Sigmoid colon (tissue), 7 donors: ENCODE results near the gene ADARB1. TPM values are rescaled to one million over a fixed set of nuclear protein-coding genes. Genes with fewer than 3 reads are reported as not detected.

ENCODE experiments used
- DNase-seq: peaks from one replicate; pipeline ENCODE4 v3.0.0-alpha.2; 2019
- H3K27ac ChIP-seq, 4 donors: fragments of 200-600 bp; sonication (generic); one replicate each; pipeline ENCODE4 v1.5.1; 2016 to 2019; ENCODE audit warnings: mild to moderate bottlenecking in 1 of 4
- H3K27me3 ChIP-seq, 3 donors: fragments of 200-600 bp; sonication (generic); one replicate each; pipeline ENCODE4 v1.5.1; 2019; ENCODE audit warnings: mild to moderate bottlenecking in 1 of 3
- H3K36me3 ChIP-seq, 4 donors: fragments of 200-600 bp; sonication (generic); one replicate each; pipeline ENCODE4 v1.5.1; 2016 to 2019
- H3K4me1 ChIP-seq, 4 donors: fragments of 200-600 bp; sonication (generic); one replicate each; pipeline ENCODE4 v1.5.1; 2017 to 2019
- H3K4me3 ChIP-seq, 4 donors: fragments of 200-600 bp; sonication (generic); one replicate each; pipeline ENCODE4 v1.5.1; 2017 to 2019; ENCODE audit warnings: mild to moderate bottlenecking in 2 of 4, moderate library complexity in 1 of 4
- H3K9me3 ChIP-seq, 4 donors: fragments of 200-600 bp in 3 of 4; sonication (generic) in 3 of 4; one replicate each; pipeline versions ENCODE4 v1.5.1 to v1.6.1; 2013 to 2019
- CTCF ChIP-seq, 4 experiments: fragments of 450-650 bp in 3 of 4; fragments of 200-600 bp in 1 of 4; IDR thresholded peaks; one replicate each; pipeline ENCODE4 v1.5.1; 2016 to 2019; ENCODE audit warnings: antibody characterized with exemption in 4 of 4, mild to moderate bottlenecking in 3 of 4, moderate library complexity in 2 of 4
- EP300 ChIP-seq, 4 donors: sonication (generic); formaldehyde crosslinking; IDR thresholded peaks; one replicate each; pipeline ENCODE4 v1.6.1; 2017; ENCODE audit warnings: antibody characterized with exemption in 4 of 4
- POLR2A ChIP-seq, 2 donors: fragments of 450-650 bp; IDR thresholded peaks; one replicate each; pipeline ENCODE4 v1.6.1; 2016; ENCODE audit warnings: antibody characterized with exemption in 2 of 2, mild to moderate bottlenecking in 2 of 2, moderate library complexity in 2 of 2
- POLR2AphosphoS5 ChIP-seq, 4 donors: sonication (generic); formaldehyde crosslinking; IDR thresholded peaks; one replicate each; pipeline ENCODE4 v1.6.1; 2017; ENCODE audit warnings: antibody characterized with exemption in 4 of 4
- WGBS, 2 donors: extraction: QIAGEN DNeasy Blood & Tissue Kit; methylation state at CpG; one replicate each; pipeline ENCODE4 v1.1.7; 2013; 5-methylcytosine and 5-hydroxymethylcytosine counted together
- intact Hi-C: fragments of 100-400 bp; cut with DNase I; formaldehyde crosslinking; loops from one replicate; pipeline ENCODE4 v1.15.1; 2023
- polyA plus RNA-seq, 3 donors: library from polyadenylated mRNA; stranded (reverse); fragments of 200-250 nt; gene quantifications; one replicate each; pipeline ENCODE4 v1.2.3, GENCODE V29; 2013
- total RNA-seq, 4 donors: library from RNA; depleted of rRNA; stranded (reverse); fragments of >200 nt; gene quantifications; one replicate each; pipeline ENCODE4 v1.1.0, GENCODE V29; 2016
- donor health status: healthy with polysubstance abuse.
- donor health status: Bipolar disorder and iron deficiency.
- donor health status: healthy.

ADARB1 gene
- total and polyA plus RNA-seq, 7 donors: 0.92 to 102 (median 41.3) TPM

- no peak overlapping the region for H3K27ac ChIP-seq
- no peaks in the 10 kb centered on the region for H3K9me3 ChIP-seq
- DNase-seq: no peak
- H3K4me3 ChIP-seq: no peak overlapping the region
- WGBS, 2 donors: 91 to 93% methylated on average over 8 of the region's 8 CpGs
- intact Hi-C loops: no loop called here
- H3K4me1 ChIP-seq: peaks cover 0 to 45% (median 31%) of the 10 kb centered on the region in 4 donors
- no peaks in the 10 kb centered on the region for H3K27me3 ChIP-seq
- no peak for TF ChIP-seq CTCF (IDR thresholded peaks at IDR 0.05)
- no peak for TF ChIP-seq POLR2AphosphoS5 (IDR thresholded peaks at IDR 0.05)
- no peak for TF ChIP-seq POLR2A (IDR thresholded peaks at IDR 0.05)
- TF ChIP-seq EP300 (IDR thresholded peaks at IDR 0.05): no peak
- H3K36me3 ChIP-seq: peaks cover 0 to 16% (median 0%) of the 10 kb centered on the region in 4 donors
These were observed 83.6 kb downstream of the ADARB1 start for GRCh38 chr21:45157932-45158331.

DNA sequence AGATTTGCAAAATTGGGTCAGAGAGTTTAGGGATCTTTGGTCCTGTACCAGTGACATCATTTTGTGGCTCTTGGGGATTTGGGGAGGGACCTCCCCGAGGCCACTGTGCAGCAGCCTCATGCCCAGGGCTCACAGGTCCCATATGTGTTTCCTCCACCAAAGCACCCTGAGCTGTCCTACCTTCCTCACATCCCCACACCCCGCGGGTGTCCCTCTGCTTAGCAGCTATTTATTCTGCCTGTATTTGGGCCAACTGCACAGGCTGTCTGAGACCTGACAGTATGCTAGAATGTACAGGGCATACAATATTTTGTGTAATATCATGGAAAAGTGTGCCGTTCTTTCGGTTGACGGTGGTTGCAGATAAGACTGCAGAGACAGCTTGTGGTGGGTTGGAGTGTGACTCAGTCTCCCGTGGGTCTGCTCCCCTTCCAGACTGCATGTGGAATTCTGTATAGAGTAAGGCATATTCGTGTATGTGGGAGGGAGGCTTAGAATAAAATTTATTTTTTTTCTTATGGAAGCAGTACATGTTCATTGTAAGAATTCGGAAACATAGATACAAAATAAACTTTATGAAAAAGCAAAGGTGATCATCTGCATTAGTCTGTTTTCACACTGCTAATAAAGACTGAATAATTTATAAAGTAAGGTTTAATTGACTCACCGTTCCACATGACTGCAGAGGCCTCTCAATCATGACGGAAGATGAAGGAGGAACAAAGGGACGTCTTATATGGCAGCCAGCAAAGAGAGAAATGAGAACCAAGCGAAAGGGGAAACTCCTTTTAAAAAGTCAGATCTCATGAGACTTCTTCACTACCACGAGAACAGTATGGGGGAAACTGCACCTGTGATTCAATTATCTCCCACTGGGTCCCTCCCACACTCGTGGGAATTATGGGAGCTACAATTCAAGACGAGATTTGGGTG is 84.4 kb downstream of the ADARB1 start:
- WGBS, 2 donors: 77 to 82% methylated on average over 16 of the region's 16 CpGs
- Histone ChIP-seq H3K27me3 (no peaks in the 10 kb centered on the region), H3K36me3 (peaks cover 0 to 16% (median 0%) of the 10 kb centered on the region in 4 donors), H3K4me1 (peaks cover 0 to 42% (median 33%) of the 10 kb centered on the region in 4 donors), H3K4me3 (no peak overlapping the region), H3K27ac (no peak overlapping the region), H3K9me3 (no peaks in the 10 kb centered on the region)
- intact Hi-C loops: no loop called here
- no peak for DNase-seq
- TF ChIP-seq EP300 (IDR thresholded peaks at IDR 0.05) (no peak), POLR2AphosphoS5 (IDR thresholded peaks at IDR 0.05) (no peak), CTCF (IDR thresholded peaks at IDR 0.05) (no peak), POLR2A (IDR thresholded peaks at IDR 0.05) (no peak)

DNA sequence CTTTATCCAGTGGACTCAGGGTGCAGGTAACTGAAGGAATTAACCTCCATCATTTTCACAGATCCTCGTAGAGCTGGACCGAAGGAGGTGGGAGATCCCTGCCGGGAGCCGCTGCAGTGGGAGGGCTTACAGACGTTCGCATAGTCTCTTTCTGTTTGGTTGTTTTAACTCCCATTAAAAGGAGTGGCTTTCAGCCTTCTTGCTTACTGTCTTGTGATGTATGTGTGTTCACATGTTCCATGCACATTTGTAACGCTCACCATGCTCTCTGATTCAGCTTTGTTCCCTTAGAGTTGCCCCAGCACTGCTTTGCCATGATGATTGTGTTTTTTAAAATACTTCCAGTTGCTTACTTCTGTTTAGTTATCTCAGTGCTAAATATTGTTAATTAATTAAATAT is 85.8 kb downstream of the ADARB1 start:
- Histone ChIP-seq H3K9me3 (no peaks in the 10 kb centered on the region), H3K4me3 (no peak overlapping the region), H3K4me1 (peaks cover 0 to 39% (median 36%) of the 10 kb centered on the region in 4 donors), H3K36me3 (peaks cover 0 to 16% (median 0%) of the 10 kb centered on the region in 4 donors), H3K27ac (no peak overlapping the region), H3K27me3 (no peaks in the 10 kb centered on the region)
- no peak for TF ChIP-seq POLR2A (IDR thresholded peaks at IDR 0.05)
- TF ChIP-seq POLR2AphosphoS5 (IDR thresholded peaks at IDR 0.05): no peak
- TF ChIP-seq CTCF (IDR thresholded peaks at IDR 0.05): no peak
- TF ChIP-seq EP300 (IDR thresholded peaks at IDR 0.05): no peak
- DNase-seq: no peak
- WGBS, 2 donors: 95 to 97% methylated on average over 7 of the region's 7 CpGs
- intact Hi-C loops: loop anchor here (10.0 kb wide), 1 partner anchor 85 kb away; no protein-coding TSS in a partner anchor

- intact Hi-C loops: loop anchor here (10.0 kb wide), 1 partner anchor 84 kb away; no protein-coding TSS in a partner anchor
- 46 to 87% methylated on average over 18 of the region's 18 CpGs for WGBS, 2 donors
These were observed 86.9 kb downstream of the ADARB1 start for GRCh38 chr21:45161038-45161945.

More at GRCh38 chr21:45161038-45161945, 86.9 kb downstream of the ADARB1 start:
- peak; percentile 59 for DNase-seq
- Histone ChIP-seq H3K4me1 (peaks cover 0 to 37% (median 35%) of the 10 kb centered on the region in 4 donors), H3K27ac (no peak overlapping the region), H3K4me3 (no peak overlapping the region), H3K9me3 (no peaks in the 10 kb centered on the region), H3K27me3 (no peaks in the 10 kb centered on the region), H3K36me3 (peaks cover 0 to 16% (median 0%) of the 10 kb centered on the region in 4 donors)
- TF ChIP-seq POLR2AphosphoS5 (IDR thresholded peaks at IDR 0.05) (no peak), CTCF (IDR thresholded peaks at IDR 0.05) (no peak), POLR2A (IDR thresholded peaks at IDR 0.05) (no peak), EP300 (IDR thresholded peaks at IDR 0.05) (no peak)
